HT1080 (cell line): ENCODE data around the gene DNAJA3. TPM values are rescaled to one million over a fixed set of nuclear protein-coding genes. Genes with fewer than 3 reads are reported as not detected.

Experiments used
- small RNA-seq: library from RNA; depleted of rRNA; stranded (forward); fragments of <200 nt; gene quantifications from one replicate; pipeline ENCODE3, GENCODE V24; 2014
- total RNA-seq: library from RNA; depleted of rRNA; stranded (reverse); fragments of >200 nt; shearing (Covaris generic); gene quantifications from 2 replicates; pipeline ENCODE4 v1.2.3, GENCODE V29; 2014; rRNA removed

The DNAJA3 gene
- total RNA-seq, 1 experiment from 2014 or later: 113 TPM

Small RNA genes within 50 kb of the gene (small RNA-seq; reads per million reads assigned to genes)
- not detected for gene AC012676.2

Other genes starting within 250 kb of the DNAJA3 start
- gene SRL, start 183.8 kb upstream of the DNAJA3 start, total RNA-seq: not detected in 2 replicates
- 25.3 and 35.3 TPM in 2 replicates for gene TFAP4, start 152.8 kb upstream of the DNAJA3 start, total RNA-seq
- 0.84 and 2.8 TPM in 2 replicates for gene GLIS2, start 109.8 kb upstream of the DNAJA3 start, total RNA-seq
- 77.8 and 107 TPM in 2 replicates for gene PAM16, start 74.5 kb upstream of the DNAJA3 start, total RNA-seq
- 3.4 and 4.9 TPM in 2 replicates for gene VASN, start 54.0 kb upstream of the DNAJA3 start, total RNA-seq
- gene CORO7, start 9.3 kb upstream of the DNAJA3 start, total RNA-seq: 19.2 and 24.9 TPM in 2 replicates
- 33.8 and 37.6 TPM in 2 replicates for gene NMRAL1, start 48.8 kb downstream of the DNAJA3 start, total RNA-seq
- 84.1 and 92.2 TPM in 2 replicates for gene HMOX2, start 50.5 kb downstream of the DNAJA3 start, total RNA-seq
- 14.1 and 21.8 TPM in 2 replicates for gene CDIP1, start 112.9 kb downstream of the DNAJA3 start, total RNA-seq
- not detected in 2 replicates for gene C16orf96, start 130.5 kb downstream of the DNAJA3 start, total RNA-seq
- gene UBALD1, start 189.0 kb downstream of the DNAJA3 start, total RNA-seq: 30.4 and 44.2 TPM in 2 replicates
- 13.3 and 24.0 TPM in 2 replicates for gene MGRN1, start 199.0 kb downstream of the DNAJA3 start, total RNA-seq